ENCODE results near the gene SPARC. TPM values are rescaled to one million over a fixed set of nuclear protein-coding genes. Genes with fewer than 3 reads are reported as not detected.
"Not testable (repeated sequence)": the region's sequence is repeated elsewhere in the genome, so short reads cannot be mapped to it uniquely, and the experiment has no call there.

SPARC gene
- total RNA-seq, 1 experiment from 2014 or later = 320 TPM

DNA sequence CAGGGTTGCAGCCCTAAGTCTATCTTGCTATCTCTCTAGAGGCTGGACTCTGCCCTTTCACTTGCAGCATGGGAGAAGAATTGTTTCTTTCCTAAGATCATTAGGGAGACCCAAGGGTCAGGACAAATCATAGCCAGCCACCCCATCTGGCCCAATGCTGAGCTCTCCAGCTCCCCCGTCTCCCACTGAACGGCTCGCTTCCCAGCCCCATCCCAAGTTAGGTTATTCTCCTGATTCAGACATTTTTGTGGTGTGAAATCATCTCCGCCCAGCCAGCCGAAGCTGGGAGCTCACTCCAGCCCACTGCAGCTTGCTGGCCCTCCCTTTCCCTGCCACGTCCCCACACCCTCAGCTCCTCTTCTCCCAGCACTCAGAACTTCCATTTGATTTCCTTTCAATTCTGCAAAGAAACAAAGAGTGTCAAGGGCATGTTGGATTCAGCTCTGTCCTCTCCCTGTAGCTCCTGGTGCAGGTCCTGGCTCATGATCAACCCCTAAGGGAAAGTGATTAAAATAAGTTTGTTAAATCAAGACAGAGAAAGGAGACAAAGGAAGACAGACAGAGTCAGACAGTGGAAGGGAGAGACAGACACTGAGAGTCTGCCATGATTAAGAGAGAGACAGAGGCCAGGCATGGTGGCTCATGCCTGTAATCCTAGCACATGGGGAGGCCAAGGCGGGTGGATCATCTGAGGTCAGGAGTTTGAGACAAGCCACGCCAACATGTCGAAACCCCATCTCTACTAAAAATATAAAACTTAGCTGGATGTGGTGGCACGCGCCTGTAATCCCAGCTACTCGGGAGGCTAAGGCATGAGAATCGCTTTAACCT lies 12.6 kb upstream of the SPARC start:
- Histone ChIP-seq H3K14ac (ENCODE audit: insufficient read depth, low read length) (no peak overlapping the region; the same call in 1 of the 2 replicates), H2BK12ac (ENCODE audit: insufficient read length, low read depth, low read length) (no peak overlapping the region), H2AFZ (ENCODE audit: low read length) (peak overlapping the region; percentile 49), H3K9ac (ENCODE audit: extremely low read depth, insufficient read length, low read length) (no peak overlapping the region), H4K8ac (replicated peaks; ENCODE audit: insufficient read length, low read depth, low read length) (no peak overlapping the region), H2AK5ac (ENCODE audit: insufficient read length, low read length) (no peak overlapping the region), H3K79me1 (ENCODE audit: insufficient read depth, low read depth, low read length, poor library complexity, severe bottlenecking) (no peaks in the 10 kb centered on the region), H2BK20ac (ENCODE audit: low read depth, low read length, poor library complexity, severe bottlenecking) (no peak overlapping the region), H2BK5ac (ENCODE audit: insufficient read length, low read length) (no peak overlapping the region), H3K9me3 (ENCODE audit: control insufficient read depth, low read depth, low read length) (no peaks in the 10 kb centered on the region), H3K4ac (ENCODE audit: low read depth, low read length) (no peak overlapping the region), H3K23me2 (ENCODE audit: insufficient read length, low read depth, low read length, poor library complexity, severe bottlenecking) (no peaks in the 10 kb centered on the region), H4K5ac (ENCODE audit: insufficient read length, low read depth, low read length) (no peak overlapping the region), H2BK120ac (ENCODE audit: low read depth, low read length, poor library complexity, severe bottlenecking) (no peak overlapping the region), H3K4me1 (ENCODE audit: insufficient read depth, low read length) (peaks cover 7% of the 10 kb centered on the region; the same call in 1 of the 2 replicates), H3K27me3 (ENCODE audit: insufficient read depth, low read length) (no peaks in the 10 kb centered on the region; the same call in 1 of the 2 replicates), H3K4me2 (ENCODE audit: insufficient read depth, insufficient read length, low read length) (no peak overlapping the region), H2BK15ac (ENCODE audit: low read depth, low read length) (no peak overlapping the region), H3K18ac (ENCODE audit: insufficient read length, low read depth, low read length) (no peak overlapping the region), H4K91ac (ENCODE audit: insufficient read length, low read depth, low read length) (no peak overlapping the region), H3K56ac (ENCODE audit: insufficient read length, low read depth, low read length) (no peak overlapping the region), H3K79me2 (ENCODE audit: insufficient read depth, low read length) (no peaks in the 10 kb centered on the region), H3T11ph (ENCODE audit: low read length) (no peak overlapping the region), H3K27ac (ENCODE audit: insufficient read length, low read depth, low read length) (no peak overlapping the region), H3K23ac (ENCODE audit: insufficient read length, low read depth, low read length) (no peak overlapping the region), H4K20me1 (ENCODE audit: control insufficient read depth, insufficient read depth, insufficient read length) (no peaks in the 10 kb centered on the region)
- TF ChIP-seq, protein P1, sequence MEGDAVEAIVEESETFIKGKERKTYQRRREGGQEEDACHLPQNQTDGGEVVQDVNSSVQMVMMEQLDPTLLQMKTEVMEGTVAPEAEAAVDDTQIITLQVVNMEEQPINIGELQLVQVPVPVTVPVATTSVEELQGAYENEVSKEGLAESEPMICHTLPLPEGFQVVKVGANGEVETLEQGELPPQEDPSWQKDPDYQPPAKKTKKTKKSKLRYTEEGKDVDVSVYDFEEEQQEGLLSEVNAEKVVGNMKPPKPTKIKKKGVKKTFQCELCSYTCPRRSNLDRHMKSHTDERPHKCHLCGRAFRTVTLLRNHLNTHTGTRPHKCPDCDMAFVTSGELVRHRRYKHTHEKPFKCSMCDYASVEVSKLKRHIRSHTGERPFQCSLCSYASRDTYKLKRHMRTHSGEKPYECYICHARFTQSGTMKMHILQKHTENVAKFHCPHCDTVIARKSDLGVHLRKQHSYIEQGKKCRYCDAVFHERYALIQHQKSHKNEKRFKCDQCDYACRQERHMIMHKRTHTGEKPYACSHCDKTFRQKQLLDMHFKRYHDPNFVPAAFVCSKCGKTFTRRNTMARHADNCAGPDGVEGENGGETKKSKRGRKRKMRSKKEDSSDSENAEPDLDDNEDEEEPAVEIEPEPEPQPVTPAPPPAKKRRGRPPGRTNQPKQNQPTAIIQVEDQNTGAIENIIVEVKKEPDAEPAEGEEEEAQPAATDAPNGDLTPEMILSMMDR (conservative IDR thresholded peaks at IDR 0.05) = no peak
- no CpG with 5 or more reads among the region's 13 CpGs for WGBS (ENCODE audit: extremely low coverage, insufficient read length, low lambda C conversion rate)
- peaks cover 20 to 28% of the 10 kb centered on the region in 2 experiments for H3K4me1 Mint-ChIP-seq
- peak overlapping the region; percentile 2 to 76 (median 56); a peak in 4 of 7 replicates for H3K27ac Mint-ChIP-seq
- H3K36me3 Mint-ChIP-seq (ENCODE audit: insufficient read depth in 1 of 3, low read depth in 3 of 3) = no peaks in the 10 kb centered on the region
- no peaks in the 10 kb centered on the region for H3K9me3 Mint-ChIP-seq
- H3K27me3 Mint-ChIP-seq (ENCODE audit: low read depth) = peaks cover 1% of the 10 kb centered on the region; the same call in 1 of the 2 replicates
- H3K4me3 Mint-ChIP-seq = no peak overlapping the region
- peak; percentile 57 for DNase-seq

DNA sequence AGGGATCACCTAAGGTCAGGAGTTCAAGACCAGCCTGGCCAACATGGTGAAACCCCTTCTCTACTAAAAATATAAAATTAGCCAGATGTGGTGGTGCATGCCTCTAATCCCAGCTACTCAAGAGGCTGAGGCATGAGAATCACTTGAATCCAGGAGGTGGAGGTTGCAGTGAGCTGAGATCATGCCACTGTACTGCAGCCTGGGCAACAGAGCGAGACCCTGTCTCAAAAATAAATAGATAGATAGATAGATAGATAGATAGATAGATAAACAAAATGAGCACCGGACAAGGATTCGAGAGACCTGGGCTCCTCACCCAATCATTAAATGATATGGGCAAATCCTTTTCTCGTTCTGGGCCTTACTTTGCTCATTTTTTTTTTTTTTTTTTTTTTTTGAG lies 11.4 kb upstream of the SPARC start:
- not testable (repeated sequence) for H3K23me2 ChIP-seq (ENCODE audit: insufficient read length, low read depth, low read length, poor library complexity, severe bottlenecking); H2AFZ ChIP-seq (ENCODE audit: low read length); H3K18ac ChIP-seq (ENCODE audit: insufficient read length, low read depth, low read length); H3K9ac ChIP-seq (ENCODE audit: extremely low read depth, insufficient read length, low read length); H3K36me3 Mint-ChIP-seq (ENCODE audit: insufficient read depth in 1 of 3, low read depth in 3 of 3); H2BK120ac ChIP-seq (ENCODE audit: low read depth, low read length, poor library complexity, severe bottlenecking); H3K23ac ChIP-seq (ENCODE audit: insufficient read length, low read depth, low read length); H3K4me3 Mint-ChIP-seq; H3K27ac Mint-ChIP-seq; H2BK15ac ChIP-seq (ENCODE audit: low read depth, low read length); H4K5ac ChIP-seq (ENCODE audit: insufficient read length, low read depth, low read length); H3K4me2 ChIP-seq (ENCODE audit: insufficient read depth, insufficient read length, low read length); H3K9me3 ChIP-seq (ENCODE audit: control insufficient read depth, low read depth, low read length); H4K8ac ChIP-seq (replicated peaks; ENCODE audit: insufficient read length, low read depth, low read length); H3K9me3 Mint-ChIP-seq; H3K4ac ChIP-seq (ENCODE audit: low read depth, low read length); H3K27me3 ChIP-seq (ENCODE audit: insufficient read depth, low read length); H2BK20ac ChIP-seq (ENCODE audit: low read depth, low read length, poor library complexity, severe bottlenecking); H3K79me2 ChIP-seq (ENCODE audit: insufficient read depth, low read length); H3K56ac ChIP-seq (ENCODE audit: insufficient read length, low read depth, low read length); H3K4me1 ChIP-seq (ENCODE audit: insufficient read depth, low read length); H2AK5ac ChIP-seq (ENCODE audit: insufficient read length, low read length); H2BK12ac ChIP-seq (ENCODE audit: insufficient read length, low read depth, low read length); H4K20me1 ChIP-seq (ENCODE audit: control insufficient read depth, insufficient read depth, insufficient read length); H3K27me3 Mint-ChIP-seq (ENCODE audit: low read depth); H2BK5ac ChIP-seq (ENCODE audit: insufficient read length, low read length); H3K14ac ChIP-seq (ENCODE audit: insufficient read depth, low read length); DNase-seq; H3T11ph ChIP-seq (ENCODE audit: low read length); H3K27ac ChIP-seq (ENCODE audit: insufficient read length, low read depth, low read length); H3K79me1 ChIP-seq (ENCODE audit: insufficient read depth, low read depth, low read length, poor library complexity, severe bottlenecking); H4K91ac ChIP-seq (ENCODE audit: insufficient read length, low read depth, low read length)
- peaks cover 23 to 31% of the 10 kb centered on the region in 2 experiments for H3K4me1 Mint-ChIP-seq
- no CpG with 5 or more reads among the region's 4 CpGs for WGBS (ENCODE audit: extremely low coverage, insufficient read length, low lambda C conversion rate)

Data from H9 (cell line).